ENCODE measurements around the gene WWC1. TPM values are rescaled to one million over a fixed set of nuclear protein-coding genes. Genes with fewer than 3 reads are reported as not detected.

Gene WWC1
- polyA plus RNA-seq, 1 experiment: 5.2 TPM

GRCh38 chr5:168312606-168313295 lies 21.3 kb downstream of the WWC1 start:
- Histone ChIP-seq H3K27ac (ENCODE audit: low read depth, low read length) (no peak overlapping the region), H3K9me3 (ENCODE audit: control insufficient read depth, insufficient read depth, low read length) (no peaks in the 10 kb centered on the region), H3K27me3 (ENCODE audit: control insufficient read depth, insufficient read depth, low read length) (no peaks in the 10 kb centered on the region), H3K4me3 (ENCODE audit: low read depth, low read length) (no peak overlapping the region)
- CTCF ChIA-PET: interaction anchor here (0.6 to 3.3 kb wide), 3 partner anchors 17 to 1659 kb away, joined by 5 to 38 read pairs (median 7); no protein-coding TSS in a partner anchor
- DNase-seq (ENCODE audit: low read depth, low spot score): no peak
- POLR2A ChIA-PET: interaction anchor here (0.6 kb wide), 1 partner anchor 17 kb away, joined by 6 read pairs; no protein-coding TSS in a partner anchor
- no peak for TF ChIP-seq CTCF (IDR thresholded peaks at IDR 0.05; ENCODE audit: low read depth, low read length)

- H3K27me3 ChIP-seq (ENCODE audit: control insufficient read depth, insufficient read depth, low read length): no peaks in the 10 kb centered on the region
- ChIA-PET POLR2A (no interaction called here), CTCF (interaction anchor here (3.3 kb wide), 1 partner anchor 18 kb away, joined by 38 read pairs; no protein-coding TSS in a partner anchor)
- no peak for TF ChIP-seq CTCF (IDR thresholded peaks at IDR 0.05; ENCODE audit: low read depth, low read length)
- no peaks in the 10 kb centered on the region for H3K9me3 ChIP-seq (ENCODE audit: control insufficient read depth, insufficient read depth, low read length)
- no peak for DNase-seq (ENCODE audit: low read depth, low spot score)
- no peak overlapping the region for H3K27ac ChIP-seq (ENCODE audit: low read depth, low read length)
- no peak overlapping the region for H3K4me3 ChIP-seq (ENCODE audit: low read depth, low read length)
These were observed 22.3 kb downstream of the WWC1 start for GRCh38 chr5:168313596-168314204.

GRCh38 chr5:168314735-168315411 lies 23.4 kb downstream of the WWC1 start:
- ChIA-PET CTCF (interaction anchor here (0.5 to 3.3 kb wide), 5 partner anchors 14 to 1631 kb away, joined by 3 to 38 read pairs (median 5); no protein-coding TSS in a partner anchor), POLR2A (interaction anchor here (0.5 to 1.0 kb wide), 4 partner anchors 9 to 107 kb away, joined by 3 to 5 read pairs (median 4); no protein-coding TSS in a partner anchor)
- H3K27ac ChIP-seq (ENCODE audit: low read depth, low read length): peak overlapping the region; percentile 39
- peak; percentile 84 for DNase-seq (ENCODE audit: low read depth, low spot score)
- H3K27me3 ChIP-seq (ENCODE audit: control insufficient read depth, insufficient read depth, low read length): no peaks in the 10 kb centered on the region
- 0 out of 2 replicates have a peak, but pooled peaks have one; percentile 2 for TF ChIP-seq CTCF (IDR thresholded peaks at IDR 0.05; ENCODE audit: low read depth, low read length)
- no peaks in the 10 kb centered on the region for H3K9me3 ChIP-seq (ENCODE audit: control insufficient read depth, insufficient read depth, low read length)
- H3K4me3 ChIP-seq (ENCODE audit: low read depth, low read length): no peak overlapping the region

- DNase-seq (ENCODE audit: low read depth, low spot score): no peak
- no peak for TF ChIP-seq CTCF (IDR thresholded peaks at IDR 0.05; ENCODE audit: low read depth, low read length)
- ChIA-PET POLR2A (interaction anchor here (0.7 to 1.0 kb wide), 3 partner anchors 9 to 13 kb away, joined by 4 to 5 read pairs (median 5); no protein-coding TSS in a partner anchor), CTCF (interaction anchor here (0.5 to 1.3 kb wide), 4 partner anchors 14 to 1630 kb away, joined by 3 to 6 read pairs (median 4); no protein-coding TSS in a partner anchor)
- H3K9me3 ChIP-seq (ENCODE audit: control insufficient read depth, insufficient read depth, low read length): no peaks in the 10 kb centered on the region
- H3K4me3 ChIP-seq (ENCODE audit: low read depth, low read length): no peak overlapping the region
- H3K27me3 ChIP-seq (ENCODE audit: control insufficient read depth, insufficient read depth, low read length): no peaks in the 10 kb centered on the region
- peak overlapping the region; percentile 39 for H3K27ac ChIP-seq (ENCODE audit: low read depth, low read length)
These were observed 24.1 kb downstream of the WWC1 start for GRCh38 chr5:168315416-168316138.
